ENCODE measurements around the gene UFSP2.

The UFSP2 gene

GRCh38 chr4:185426960-185427688 lies 1.4 kb upstream of the UFSP2 start:
- DNase-seq (ENCODE audit: low read depth in 2 of 2): no peak

- no peak for DNase-seq (ENCODE audit: low read depth in 2 of 2)
Observed at GRCh38 chr4:185424905-185425646, 688 bp downstream of the UFSP2 start.

GRCh38 chr4:185421366-185422124 lies 4.2 kb downstream of the UFSP2 start:
- DNase-seq (ENCODE audit: low read depth in 2 of 2): no peak

GRCh38 chr4:185416955-185417354 lies 8.8 kb downstream of the UFSP2 start:
- DNase-seq (ENCODE audit: low read depth in 2 of 2): no peak

GRCh38 chr4:185412412-185412811 lies 13.4 kb downstream of the UFSP2 start:
- no peak for DNase-seq (ENCODE audit: low read depth in 2 of 2)

- DNase-seq (ENCODE audit: low read depth in 2 of 2): no peak
Observed at GRCh38 chr4:185411849-185412248, 13.9 kb downstream of the UFSP2 start.

GRCh38 chr4:185408432-185408831 lies 17.3 kb downstream of the UFSP2 start:
- no peak for DNase-seq (ENCODE audit: low read depth in 2 of 2)

GRCh38 chr4:185405296-185405999 lies 20.3 kb downstream of the UFSP2 start:
- DNase-seq (ENCODE audit: low read depth in 2 of 2): no peak

- DNase-seq (ENCODE audit: low read depth in 2 of 2): no peak
Observed at GRCh38 chr4:185404031-185404430, 21.7 kb downstream of the UFSP2 start.

GRCh38 chr4:185399466-185399865 lies 26.3 kb downstream of the UFSP2 start:
- DNase-seq (ENCODE audit: low read depth in 2 of 2): no peak

GRCh38 chr4:185398618-185399017 lies 27.1 kb downstream of the UFSP2 start:
- DNase-seq (ENCODE audit: low read depth in 2 of 2): no peak

- no peak for DNase-seq (ENCODE audit: low read depth in 2 of 2)
Observed at GRCh38 chr4:185396724-185397385, 28.9 kb downstream of the UFSP2 start, which contains the start of gene ANKRD37. TSS of gene ANKRD37 (plus strand) at chr4:185396841. CDS start at chr4:185396924, 83 bp downstream.

GRCh38 chr4:185395956-185396723 lies 29.6 kb downstream of the UFSP2 start:
- peak; percentile 91 to 95 for DNase-seq (ENCODE audit: low read depth in 2 of 2)

- no peak for DNase-seq (ENCODE audit: low read depth in 2 of 2)
Observed at GRCh38 chr4:185395238-185395955, 30.4 kb downstream of the UFSP2 start, which contains the start of gene LRP2BP. TSS of gene LRP2BP (minus strand) at chr4:185395924. CDS start at chr4:185378186, 17,738 bp downstream.

GRCh38 chr4:185394568-185395237 lies 31.1 kb downstream of the UFSP2 start:
- DNase-seq (ENCODE audit: low read depth in 2 of 2): no peak

GRCh38 chr4:185392156-185392555 lies 33.6 kb downstream of the UFSP2 start:
- DNase-seq (ENCODE audit: low read depth in 2 of 2): no peak

GRCh38 chr4:185390941-185391340 lies 34.8 kb downstream of the UFSP2 start:
- no peak for DNase-seq (ENCODE audit: low read depth in 2 of 2)

GRCh38 chr4:185387957-185388356 lies 37.8 kb downstream of the UFSP2 start:
- no peak for DNase-seq (ENCODE audit: low read depth in 2 of 2)

- DNase-seq (ENCODE audit: low read depth in 2 of 2): no peak
Observed at GRCh38 chr4:185384930-185385331, 40.8 kb downstream of the UFSP2 start.

Data from activated CD4-positive, alpha-beta T cell treated with anti-CD3 and anti-CD28 coated beads for 24 hours (primary cell).